Measurements from ENCODE around the gene ZNF438.

DNA sequence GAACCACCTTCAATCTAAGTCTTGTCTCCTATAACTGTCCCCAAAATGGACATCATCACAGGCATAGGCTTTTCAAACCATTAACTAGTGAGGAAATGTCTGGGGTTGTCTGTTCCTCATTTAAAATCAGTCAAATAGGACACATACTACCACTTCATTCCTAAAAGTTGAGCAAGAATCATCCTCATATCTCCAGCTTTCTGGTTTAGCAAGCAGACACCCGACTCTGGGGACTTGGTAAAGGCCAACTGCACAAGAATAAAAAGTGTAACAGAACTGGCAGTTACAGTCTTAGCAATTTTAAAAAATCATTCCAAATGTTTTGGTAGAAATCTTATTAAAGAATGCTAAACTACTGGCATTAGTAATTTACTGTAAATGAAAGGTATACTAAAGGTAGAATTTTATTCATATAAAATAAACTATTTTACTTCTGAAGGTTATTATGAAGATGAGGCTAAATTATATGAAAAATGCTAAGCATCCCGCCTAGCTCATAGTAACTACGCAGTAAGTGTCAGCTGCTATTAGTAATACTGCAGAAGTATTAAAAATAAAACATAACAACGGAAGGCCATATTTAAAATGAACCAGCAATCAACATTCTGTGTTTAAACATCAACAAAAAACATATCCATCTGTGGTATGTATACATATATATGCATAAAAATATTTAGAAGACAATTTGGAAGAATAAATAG is 60.8 kb downstream of the ZNF438 start:
- TF ChIP-seq POLR2A (IDR thresholded peaks at IDR 0.05; ENCODE audit: insufficient read depth in 1 of 2, low read depth in 2 of 2, low read length in 2 of 2) (no peak), NFYB (CRISPR knock-in tag; IDR thresholded peaks at IDR 0.05) (no peak), KDM5B (CRISPR knock-in tag; IDR thresholded peaks at IDR 0.05; ENCODE audit: borderline replicate concordance) (no peak), ERF (CRISPR knock-in tag; IDR thresholded peaks at IDR 0.05) (no peak), ZNF274 (CRISPR knock-in tag; IDR thresholded peaks at IDR 0.05) (no peak), MAF1 (CRISPR knock-in tag; IDR thresholded peaks at IDR 0.05; ENCODE audit: borderline replicate concordance) (no peak), ZNF121 (CRISPR knock-in tag; IDR thresholded peaks at IDR 0.05) (no peak), POLR2AphosphoS5 (IDR thresholded peaks at IDR 0.05; ENCODE audit: low read depth, low read length) (no peak), ZNF660 (CRISPR knock-in tag; IDR thresholded peaks at IDR 0.05; ENCODE audit: borderline replicate concordance, low read depth) (no peak)
- TF ChIP-seq, protein P1, sequence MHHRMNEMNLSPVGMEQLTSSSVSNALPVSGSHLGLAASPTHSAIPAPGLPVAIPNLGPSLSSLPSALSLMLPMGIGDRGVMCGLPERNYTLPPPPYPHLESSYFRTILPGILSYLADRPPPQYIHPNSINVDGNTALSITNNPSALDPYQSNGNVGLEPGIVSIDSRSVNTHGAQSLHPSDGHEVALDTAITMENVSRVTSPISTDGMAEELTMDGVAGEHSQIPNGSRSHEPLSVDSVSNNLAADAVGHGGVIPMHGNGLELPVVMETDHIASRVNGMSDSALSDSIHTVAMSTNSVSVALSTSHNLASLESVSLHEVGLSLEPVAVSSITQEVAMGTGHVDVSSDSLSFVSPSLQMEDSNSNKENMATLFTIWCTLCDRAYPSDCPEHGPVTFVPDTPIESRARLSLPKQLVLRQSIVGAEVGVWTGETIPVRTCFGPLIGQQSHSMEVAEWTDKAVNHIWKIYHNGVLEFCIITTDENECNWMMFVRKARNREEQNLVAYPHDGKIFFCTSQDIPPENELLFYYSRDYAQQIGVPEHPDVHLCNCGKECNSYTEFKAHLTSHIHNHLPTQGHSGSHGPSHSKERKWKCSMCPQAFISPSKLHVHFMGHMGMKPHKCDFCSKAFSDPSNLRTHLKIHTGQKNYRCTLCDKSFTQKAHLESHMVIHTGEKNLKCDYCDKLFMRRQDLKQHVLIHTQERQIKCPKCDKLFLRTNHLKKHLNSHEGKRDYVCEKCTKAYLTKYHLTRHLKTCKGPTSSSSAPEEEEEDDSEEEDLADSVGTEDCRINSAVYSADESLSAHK (CRISPR knock-in tag; IDR thresholded peaks at IDR 0.05; ENCODE audit: borderline replicate concordance): no peak
- TF ChIP-seq, protein P2, sequence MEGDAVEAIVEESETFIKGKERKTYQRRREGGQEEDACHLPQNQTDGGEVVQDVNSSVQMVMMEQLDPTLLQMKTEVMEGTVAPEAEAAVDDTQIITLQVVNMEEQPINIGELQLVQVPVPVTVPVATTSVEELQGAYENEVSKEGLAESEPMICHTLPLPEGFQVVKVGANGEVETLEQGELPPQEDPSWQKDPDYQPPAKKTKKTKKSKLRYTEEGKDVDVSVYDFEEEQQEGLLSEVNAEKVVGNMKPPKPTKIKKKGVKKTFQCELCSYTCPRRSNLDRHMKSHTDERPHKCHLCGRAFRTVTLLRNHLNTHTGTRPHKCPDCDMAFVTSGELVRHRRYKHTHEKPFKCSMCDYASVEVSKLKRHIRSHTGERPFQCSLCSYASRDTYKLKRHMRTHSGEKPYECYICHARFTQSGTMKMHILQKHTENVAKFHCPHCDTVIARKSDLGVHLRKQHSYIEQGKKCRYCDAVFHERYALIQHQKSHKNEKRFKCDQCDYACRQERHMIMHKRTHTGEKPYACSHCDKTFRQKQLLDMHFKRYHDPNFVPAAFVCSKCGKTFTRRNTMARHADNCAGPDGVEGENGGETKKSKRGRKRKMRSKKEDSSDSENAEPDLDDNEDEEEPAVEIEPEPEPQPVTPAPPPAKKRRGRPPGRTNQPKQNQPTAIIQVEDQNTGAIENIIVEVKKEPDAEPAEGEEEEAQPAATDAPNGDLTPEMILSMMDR (CRISPR knock-in tag; IDR thresholded peaks at IDR 0.05): no peak

Data from HepG2 (cell line).